ENCODE data around the gene TMC2.

GRCh38 chr20:2619961-2620595, 83.7 kb downstream of the TMC2 start:
- TF ChIP-seq CTCF (IDR thresholded peaks at IDR 0.05) (no peak), POLR2A (IDR thresholded peaks at IDR 0.05) (no peak)

All from vagina (tissue), 2 donors.